NCI-H345 (cell line): ENCODE measurements around the gene SIPA1L3.

Experiments
- DNase-seq: peaks from one replicate; lab custom pipeline; 2025; lab: John Stamatoyannopoulos, UW

SIPA1L3 gene

DNA sequence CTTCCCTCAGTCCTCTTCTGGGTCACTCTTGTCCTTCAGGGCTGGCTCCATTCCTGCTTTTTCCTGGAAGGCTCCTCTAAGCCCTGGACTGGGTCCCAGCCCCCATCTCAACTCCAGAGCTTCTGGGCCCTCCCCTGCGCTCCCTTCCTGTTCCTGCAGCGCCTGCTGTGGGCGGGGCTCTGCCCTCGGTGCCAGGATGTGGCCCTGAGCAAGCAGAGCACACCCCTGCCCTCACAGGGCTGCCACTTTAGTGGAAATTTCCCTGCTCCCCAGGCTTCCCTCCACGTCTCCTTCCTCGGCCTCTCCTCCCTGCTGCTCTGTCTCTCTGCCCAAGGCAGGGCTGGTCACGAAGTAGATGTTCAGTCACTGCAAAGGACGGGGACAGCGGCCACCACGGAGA is 288.2 kb downstream of the SIPA1L3 start:
- no peak for DNase-seq

DNA sequence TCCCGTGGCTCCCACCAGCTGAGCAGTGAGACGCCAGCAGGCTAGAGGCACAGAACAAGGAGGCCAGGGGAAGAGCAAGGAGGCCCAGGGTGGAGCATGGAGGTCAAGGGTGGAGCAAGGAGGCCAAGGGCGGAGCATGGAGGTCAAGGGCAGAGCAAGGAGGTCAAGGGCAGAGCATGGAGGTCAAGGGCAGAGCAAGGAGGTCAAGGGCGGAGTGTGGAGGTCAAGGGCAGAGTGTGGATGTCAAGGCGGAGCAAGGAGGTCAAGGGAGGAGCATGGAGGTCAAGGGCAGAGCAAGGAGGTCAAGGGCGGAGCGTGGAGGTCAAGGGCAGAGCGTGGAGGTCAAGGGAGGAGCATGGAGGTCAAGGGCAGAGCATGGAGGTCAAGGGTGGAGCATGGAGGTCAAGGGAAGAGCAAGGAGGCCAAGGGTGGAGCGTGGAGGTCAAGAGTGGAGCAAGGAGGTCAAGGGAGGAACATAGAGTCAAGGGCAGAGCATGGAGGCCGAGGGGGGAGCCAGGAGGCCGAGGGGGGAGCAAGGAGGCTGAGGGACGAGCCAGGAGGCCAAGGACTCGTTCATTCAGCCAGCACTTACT is 289.3 kb downstream of the SIPA1L3 start:
- DNase-seq: no peak

DNA sequence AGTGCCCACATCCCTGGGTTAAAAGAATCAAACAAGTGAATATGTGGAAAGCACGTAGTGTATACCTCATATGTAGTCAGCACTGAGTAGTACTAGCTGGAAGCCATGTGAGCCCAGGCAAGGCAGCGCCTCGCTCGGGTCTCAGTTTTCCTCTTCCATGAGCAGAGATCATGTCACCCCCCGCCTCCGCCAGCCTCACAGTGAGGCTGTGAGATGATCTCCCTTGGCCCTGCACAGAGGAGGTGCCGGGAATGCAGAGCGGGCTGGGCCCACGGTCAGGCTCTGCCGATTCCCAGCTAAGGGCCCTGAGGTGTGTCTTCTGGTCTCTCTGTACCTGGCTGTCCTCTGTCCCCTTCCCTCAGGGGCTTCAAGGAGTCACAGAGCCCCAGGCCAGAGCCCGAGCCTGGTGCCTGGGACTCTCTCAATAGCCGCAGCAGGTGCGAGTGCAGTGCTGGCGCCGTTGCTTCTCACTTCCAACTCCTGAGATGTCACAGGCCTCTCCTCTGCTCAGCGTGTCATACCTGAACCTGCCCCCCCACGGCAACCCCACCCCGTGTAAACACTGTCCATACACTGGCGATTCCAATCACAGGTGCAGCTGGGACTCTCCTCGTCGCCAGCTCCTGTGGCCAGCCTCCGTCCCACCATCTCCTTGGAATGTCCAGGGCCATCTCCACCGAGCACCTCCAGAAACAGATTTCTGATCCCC is 290.1 kb downstream of the SIPA1L3 start:
- no peak for DNase-seq

DNA sequence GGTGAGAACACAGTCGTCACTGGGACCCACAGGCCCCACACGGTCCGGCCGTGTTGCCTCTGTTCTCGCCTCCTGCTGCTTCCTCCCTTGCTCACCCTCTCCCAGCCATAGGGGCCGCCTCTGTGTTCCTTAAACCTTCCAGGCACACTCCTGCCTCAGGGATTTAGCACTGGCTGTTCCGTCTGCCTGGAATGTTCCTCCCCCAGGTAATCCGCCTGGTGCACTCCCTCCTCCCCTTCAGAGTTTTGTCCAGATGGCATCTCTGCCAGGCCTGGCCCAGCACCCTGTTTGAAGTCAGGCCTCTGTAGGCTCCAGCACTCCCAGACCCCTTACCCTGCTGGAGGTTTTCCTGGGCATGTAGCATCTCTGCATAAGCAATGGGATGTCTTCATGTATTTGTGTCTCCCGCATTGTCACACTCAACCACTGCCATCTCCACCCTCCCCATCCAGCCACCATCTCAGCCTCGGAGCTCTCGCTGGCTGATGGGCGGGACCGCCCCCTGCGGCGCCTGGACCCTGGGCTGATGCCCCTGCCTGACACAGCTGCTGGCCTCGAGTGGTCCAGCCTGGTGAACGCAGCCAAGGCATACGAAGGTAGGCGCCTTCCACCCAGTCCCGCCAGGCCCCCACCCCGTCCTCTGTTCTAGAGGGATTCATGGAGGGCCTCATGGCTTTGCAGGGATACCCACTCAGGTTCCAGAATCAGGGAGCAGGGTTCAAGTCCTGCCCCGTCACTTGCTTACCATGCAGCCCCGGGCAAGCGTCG is 291.1 kb downstream of the SIPA1L3 start:
- DNase-seq: no peak

DNA sequence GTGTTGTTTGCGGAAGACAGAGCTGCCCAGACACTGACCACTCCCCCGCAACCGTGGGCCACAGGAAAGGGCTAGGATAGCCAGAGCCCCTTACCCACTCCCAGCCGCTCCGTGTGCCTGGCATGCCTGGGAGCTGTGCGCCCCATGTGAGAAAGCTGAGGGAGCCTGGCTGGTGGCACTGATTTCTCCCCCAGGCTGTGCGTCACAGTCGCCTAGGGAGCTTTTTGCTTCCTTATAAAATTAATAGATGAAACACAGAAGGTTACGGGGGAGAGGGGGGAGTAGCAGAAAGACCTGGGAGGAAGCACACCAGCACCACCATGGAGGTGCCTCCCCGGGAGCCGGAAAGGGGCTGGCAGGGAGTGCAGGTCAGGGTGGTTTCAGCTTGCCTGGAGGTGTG is 292.3 kb downstream of the SIPA1L3 start:
- no peak for DNase-seq

DNA sequence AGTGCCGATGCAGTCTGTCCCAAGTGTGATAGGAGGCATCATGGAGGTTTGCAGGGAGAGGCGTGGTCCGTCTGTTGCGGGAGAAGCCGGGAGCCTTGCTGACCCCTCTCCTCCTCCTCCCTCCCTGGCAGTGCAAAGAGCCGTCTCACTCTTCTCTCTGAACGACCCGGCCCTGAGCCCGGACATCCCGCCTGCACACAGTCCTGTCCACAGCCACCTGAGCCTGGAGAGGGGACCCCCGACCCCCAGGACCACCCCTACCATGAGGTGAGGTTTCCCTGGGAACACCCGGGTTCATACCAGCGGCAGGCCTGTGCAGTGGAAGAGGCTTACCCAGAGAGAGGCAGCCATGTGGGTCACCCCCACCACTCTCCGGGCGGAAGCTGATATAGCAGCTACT is 294.7 kb downstream of the SIPA1L3 start:
- no peak for DNase-seq

DNA sequence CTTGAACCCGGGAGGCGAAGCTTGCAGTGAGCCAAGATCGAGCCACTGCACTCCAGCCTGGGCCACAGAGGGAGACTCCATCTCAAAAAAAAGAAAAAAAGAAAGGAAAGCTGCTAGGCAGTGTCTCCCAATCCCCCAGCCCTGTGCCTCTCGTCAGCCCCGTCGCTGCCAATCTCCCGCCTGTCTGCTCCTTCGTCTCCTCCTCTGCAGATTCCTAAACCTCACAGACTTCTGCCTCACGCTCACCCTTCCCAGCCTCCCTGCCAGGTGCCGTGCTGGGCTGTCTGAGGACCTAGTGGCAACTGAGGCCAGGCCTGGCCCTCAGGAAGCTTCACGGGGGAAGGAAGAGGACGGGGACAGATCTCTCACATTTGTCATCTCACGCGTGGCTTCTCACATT is 295.5 kb downstream of the SIPA1L3 start:
- no peak for DNase-seq

DNA sequence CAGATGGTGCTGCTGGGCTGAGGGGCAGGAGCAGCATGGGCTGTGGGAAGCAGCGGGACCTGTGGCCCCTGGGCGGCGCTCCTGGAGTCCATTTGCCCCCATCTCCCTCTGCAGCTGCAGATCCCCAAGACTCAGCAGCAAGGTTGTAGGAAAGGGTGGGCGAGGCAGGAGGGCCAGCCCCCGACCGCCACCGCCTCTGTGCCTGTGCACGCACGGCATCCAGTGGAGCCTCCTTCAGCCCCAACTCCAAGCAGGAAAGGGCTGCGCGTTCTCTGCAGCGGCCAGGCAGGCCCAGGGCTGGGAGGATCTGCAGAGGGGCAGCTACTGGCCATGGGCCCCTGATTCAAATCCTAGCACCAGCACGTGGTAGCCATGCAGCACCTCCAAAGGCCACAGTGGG is 296.2 kb downstream of the SIPA1L3 start:
- DNase-seq: no peak

DNA sequence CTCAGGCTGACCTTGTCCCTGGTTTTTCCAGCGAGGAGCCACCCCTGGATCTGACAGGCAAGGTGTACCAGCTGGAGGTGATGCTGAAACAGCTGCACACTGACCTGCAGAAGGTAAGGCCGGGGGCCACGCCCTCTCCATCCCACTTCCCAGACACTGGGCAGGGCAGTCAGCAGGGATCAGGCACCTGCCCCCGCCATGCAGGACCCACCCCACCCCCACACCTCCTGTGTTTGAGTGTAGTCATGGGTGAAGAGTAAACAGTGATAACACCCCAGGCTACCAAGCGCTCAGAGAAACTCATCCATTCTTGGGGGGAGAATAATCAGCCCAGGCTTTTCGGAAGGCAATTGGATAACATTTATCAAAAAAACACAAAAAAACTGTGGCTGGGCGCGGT is 297.1 kb downstream of the SIPA1L3 start:
- peak; percentile 96 for DNase-seq

DNA sequence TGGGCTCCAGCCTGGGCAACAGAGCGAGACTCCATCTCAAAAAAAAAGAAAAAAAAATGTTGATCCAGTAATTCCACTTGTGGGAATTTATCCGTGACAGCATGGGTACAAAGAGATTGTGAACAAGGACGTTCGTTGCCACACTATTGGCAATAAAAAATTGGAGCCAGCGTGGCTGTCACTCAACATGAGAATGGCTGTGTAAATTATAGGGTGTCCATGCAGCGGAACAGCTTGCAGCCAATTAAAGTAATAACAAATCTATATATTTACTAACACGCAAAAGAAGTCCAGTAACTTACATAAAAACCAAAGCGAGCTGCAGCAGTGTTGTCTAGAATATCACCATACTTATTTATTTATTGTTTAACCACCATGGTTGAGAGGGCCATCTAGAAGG is 297.7 kb downstream of the SIPA1L3 start:
- DNase-seq: peak; percentile 92

DNA sequence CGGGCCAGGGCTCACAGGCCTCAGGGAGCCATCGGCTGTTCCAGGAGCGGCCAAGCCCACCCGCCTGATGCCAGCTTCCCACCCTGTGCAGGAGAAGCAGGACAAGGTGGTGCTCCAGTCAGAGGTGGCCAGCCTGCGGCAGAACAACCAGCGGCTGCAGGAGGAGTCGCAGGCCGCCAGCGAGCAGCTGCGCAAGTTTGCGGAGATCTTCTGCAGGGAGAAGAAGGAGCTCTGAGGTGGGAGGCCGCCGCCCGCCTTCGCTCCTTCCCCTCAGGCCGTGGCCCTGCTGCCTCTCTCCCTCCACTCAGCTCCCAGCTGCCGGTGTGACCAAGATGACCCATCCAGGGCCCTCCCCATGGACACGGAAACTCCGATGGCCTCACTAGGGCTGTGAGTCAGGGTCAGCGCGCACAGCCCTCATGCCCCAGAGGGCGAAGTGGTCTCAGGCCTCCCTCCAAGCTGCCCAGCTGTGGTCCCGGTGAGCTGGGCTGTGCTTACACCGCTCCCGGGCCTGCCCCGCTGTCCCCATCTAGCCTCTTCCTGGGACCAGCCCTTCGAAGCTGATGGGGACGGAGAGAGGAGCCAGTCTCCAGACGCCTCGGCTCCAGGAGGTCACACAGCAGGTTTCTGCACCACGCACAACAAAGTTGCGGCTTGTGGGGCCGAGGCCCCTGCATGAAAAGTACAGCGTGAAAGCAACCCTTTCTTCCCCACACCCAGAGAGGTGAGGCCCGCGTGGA is 299.2 kb downstream of the SIPA1L3 start:
- DNase-seq: no peak

DNA sequence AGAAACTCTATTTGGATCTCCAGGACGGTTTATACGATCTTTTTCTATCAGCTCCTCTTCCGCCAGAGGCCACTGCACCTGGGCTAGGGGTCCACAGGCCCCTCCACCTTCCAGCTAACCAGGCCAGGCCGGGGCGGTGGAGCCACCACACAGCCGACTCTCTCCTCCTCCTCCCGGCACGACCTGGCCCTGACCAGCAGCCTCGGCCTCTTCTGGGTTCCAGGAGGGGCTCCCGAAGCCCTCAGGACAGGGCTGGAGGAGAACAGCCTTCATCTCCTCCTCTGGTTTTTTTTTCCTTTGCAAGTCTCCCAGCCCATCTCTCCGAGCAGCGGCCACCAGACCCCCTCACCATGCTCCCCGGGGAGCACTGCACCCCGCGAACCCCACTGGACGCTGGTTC is 299.9 kb downstream of the SIPA1L3 start:
- DNase-seq: no peak

DNA sequence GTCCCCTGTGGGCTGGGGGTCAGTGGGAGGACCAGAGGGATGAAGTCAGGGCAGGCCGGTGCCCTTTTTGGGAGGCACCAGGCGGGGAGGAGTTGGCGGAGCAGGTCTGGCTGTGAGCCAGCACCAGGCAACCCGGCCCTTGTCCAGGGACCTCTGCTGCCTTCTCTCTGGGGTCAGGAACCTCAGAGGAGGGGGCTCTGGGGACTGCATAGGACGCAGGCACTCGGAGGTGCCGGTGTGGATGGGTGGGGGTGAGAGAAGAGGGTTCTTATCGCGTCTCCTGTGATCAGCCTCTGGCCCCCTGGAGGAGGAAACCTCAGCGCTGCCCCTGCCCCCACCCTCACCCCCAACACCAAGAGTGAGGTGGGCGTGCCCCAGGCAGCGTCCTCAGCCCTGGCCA is 300.5 kb downstream of the SIPA1L3 start:
- no peak for DNase-seq

DNA sequence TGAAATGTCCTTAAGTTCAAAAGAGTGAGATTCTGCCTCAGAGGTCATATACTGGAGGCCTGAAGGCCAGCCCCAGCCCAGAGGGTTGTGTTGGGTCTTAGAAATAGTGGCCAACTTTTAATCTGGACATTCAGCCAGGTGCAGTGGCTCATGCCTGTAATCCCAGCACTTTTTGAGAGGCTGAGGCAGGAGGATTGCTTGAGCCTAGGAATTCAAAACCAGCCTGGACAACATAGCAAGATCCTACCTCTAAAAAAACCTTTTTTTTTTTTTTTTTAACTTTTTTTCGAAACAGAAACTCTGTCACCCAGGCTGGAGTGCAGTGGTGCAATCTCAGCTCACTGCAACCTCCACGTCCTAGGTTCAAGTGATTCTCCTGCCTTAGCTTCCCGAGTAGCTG is 301.6 kb downstream of the SIPA1L3 start:
- no peak for DNase-seq

DNA sequence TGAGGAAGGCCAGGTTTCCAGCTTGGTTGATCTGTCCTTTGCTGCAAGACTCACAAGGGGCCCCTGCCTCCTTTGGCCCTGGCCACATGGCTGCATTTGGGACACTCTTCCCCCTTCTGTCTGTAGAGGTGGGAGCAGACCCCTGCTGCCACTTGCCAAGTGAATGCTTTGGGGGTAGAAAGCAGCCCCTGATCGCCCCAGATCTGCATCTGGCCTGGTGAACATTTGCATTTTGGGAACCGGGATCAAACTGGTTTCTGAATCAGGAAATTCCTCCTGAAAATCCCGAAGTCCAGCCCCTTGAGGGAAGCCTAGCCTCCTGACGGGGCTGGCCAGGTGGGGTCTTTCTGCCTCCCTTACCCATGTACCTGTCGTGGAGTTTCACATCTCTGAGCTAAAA is 302.1 kb downstream of the SIPA1L3 start:
- no peak for DNase-seq

DNA sequence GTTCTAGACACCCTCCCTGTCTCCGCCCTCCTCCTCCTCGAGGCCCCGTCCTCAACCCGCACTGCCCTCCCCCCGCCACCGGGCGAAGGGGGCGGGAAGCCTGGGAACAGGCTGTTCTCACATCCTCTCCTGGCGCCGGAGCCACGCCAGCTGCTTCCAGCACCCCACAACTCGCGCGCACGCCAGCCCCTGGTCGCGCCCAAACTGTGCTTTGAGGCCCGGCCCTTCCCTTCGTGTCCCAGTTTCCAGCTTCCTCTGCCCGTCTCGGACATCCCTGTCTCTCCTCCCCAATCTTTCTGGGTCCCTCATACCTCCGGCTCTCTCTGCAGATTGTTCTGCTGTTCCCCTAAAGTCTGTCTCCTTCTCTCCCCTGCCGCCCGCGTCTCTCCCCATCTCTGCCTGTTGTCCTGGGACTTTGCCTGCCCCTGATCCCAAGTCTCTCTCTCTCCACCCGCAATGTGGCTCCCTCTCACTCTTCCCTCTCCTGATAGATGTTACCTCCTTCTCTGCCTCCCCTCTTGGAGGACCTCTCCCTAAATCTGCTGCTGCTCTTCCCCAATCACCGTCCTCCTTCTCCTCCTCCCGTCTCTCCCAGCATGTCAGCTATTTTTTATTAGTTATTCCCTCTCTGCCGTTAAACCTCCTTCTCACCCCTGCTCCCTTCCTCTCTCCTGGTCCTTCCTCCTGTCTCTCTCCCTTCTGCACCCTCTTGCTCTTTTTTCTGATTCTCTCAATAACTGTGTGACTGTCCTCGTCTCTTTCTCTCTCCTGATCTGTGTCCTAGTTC is 302.9 kb downstream of the SIPA1L3 start:
- no peak for DNase-seq

DNA sequence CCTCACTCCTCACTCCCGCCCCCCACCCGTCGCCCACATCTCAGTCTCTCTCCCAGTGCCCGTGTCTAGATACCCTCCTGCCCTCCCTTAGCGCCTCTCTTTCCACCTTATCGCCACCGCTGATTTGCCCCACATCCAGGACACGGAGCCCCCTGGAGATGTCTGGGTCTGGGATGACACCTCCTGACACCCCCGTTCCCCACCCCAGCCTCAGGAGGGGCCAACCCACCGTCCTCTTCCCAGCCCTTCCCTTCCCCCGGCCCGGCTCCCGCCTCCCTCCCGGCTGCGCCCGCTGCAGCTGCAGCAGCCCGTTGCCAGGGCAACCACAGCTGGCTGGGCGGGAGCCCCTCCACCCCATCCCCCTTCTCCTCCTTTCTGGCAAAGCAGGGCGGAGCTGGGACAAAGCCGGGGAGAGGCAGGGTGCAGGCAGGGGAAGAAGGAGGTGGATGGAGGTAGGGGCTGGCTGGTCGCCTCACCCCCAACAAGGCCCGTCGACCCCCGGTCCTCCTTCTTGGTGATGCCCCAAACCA is 303.5 kb downstream of the SIPA1L3 start:
- peak; percentile 83 for DNase-seq

DNA sequence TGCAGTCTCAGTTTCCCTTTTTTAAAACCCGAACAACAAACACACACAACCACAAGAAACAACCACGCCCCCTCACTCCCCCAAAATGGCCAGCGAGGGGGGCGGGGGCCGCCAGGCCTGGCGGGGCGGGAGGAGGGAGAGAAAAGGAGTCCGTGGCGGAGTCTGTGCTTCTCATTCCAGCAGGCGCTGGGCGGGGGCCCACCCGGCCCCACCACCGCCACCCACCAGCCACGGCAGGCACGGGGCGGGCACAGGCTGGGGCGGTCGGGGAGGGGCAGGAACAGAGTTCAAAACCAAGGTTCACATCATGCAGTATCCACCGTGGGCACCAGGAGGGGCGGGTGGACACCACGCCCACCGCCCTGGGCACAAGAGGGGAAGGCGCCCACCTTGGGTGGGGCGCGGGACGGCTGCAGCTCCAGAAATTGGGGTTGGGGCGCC is 304.2 kb downstream of the SIPA1L3 start:
- no peak for DNase-seq

DNA sequence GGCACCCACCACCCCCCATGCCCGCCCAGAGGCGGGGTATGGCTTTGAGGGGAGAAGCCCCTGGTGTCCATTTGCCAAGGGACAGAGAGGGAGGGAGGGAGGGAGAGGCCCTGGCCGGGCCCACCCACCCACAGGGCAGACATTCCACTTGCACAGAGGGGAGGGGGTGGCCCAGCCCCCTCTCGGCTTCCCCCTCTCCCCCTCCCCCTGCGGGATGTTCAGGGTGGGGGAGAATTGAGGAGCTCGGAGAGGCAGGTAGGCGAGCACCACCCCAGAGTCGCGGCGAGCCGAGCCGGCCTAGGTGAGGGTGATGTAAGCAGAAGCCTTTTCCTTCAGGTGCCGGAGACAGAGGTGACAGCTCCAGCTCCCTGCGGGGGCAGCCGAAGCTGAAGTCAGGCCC is 304.8 kb downstream of the SIPA1L3 start:
- no peak for DNase-seq

DNA sequence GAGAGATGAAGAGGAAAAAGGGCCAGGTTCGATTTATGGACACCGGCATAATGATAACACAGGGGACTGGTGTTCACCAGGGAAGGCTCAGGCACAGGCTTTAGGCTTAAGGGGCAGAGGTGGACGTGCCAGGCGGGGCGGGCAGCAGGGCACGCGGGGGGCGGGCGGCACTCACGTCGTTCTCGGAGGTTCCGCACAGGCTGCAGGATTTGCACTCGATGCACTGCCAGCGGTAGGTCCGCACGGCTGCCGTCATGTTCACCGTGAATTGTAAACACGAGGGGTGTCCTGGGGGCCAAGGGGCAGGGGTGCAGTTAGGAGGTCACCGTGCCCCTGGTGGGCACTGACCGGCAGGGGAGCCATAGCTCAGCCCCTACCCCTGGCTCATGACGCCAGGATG is 306.5 kb downstream of the SIPA1L3 start:
- no peak for DNase-seq

DNA sequence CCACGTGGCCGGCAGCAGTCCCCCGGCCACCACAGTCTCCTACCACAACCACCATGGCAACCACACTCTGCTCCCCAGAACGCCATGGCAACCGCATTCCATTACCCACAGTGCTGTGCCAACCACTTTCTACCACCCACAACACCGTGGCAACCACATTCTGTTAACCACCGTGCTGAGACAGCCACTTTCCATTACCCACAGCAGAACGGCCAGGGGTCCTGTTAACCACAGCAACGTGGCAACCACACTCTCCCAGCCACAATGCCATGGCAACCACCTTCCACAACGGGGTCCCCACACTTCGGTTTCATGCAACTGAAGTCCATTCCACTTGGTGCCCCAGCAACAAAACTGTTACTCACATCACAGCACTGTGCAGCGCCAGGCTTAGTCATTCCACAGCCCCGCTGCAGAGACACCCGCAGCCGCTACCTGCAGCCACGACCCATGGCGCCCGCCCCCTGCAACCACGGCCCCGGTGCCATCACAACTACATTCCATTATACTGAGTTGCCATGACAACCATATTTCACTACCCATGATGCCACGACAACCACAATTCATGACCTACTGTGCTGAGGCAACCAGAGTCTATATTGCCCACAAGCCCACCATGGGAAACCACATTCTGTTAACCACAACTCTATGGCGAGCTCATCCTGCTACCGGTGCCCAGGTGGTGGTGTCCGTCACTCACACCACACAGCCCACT is 307.1 kb downstream of the SIPA1L3 start:
- no peak for DNase-seq
